Esophagus squamous epithelium (tissue), 4 donors: ENCODE data around the gene COG2.
"Not testable (repeated sequence)": the region's sequence is repeated elsewhere in the genome, so short reads cannot be mapped to it uniquely, and the experiment has no call there.

ENCODE experiments used
- CTCF ChIP-seq, 6 experiments: fragments of 450-650 bp in 4 of 6; fragments of 200-600 bp in 2 of 6; sonication (generic) in 2 of 6; IDR thresholded peaks; one replicate each; pipeline ENCODE4 v1.5.1; 2016 to 2019; ENCODE audit warnings: antibody characterized with exemption in 6 of 6, mild to moderate bottlenecking in 4 of 6, moderate library complexity in 4 of 6
- POLR2A ChIP-seq, 4 donors: fragments of 450-650 bp; IDR thresholded peaks; one replicate each; pipeline ENCODE4 v1.6.1; 2017; ENCODE audit warnings: antibody characterized with exemption in 4 of 4, mild to moderate bottlenecking in 4 of 4, moderate library complexity in 3 of 4

- TF ChIP-seq POLR2A, CTCF (IDR thresholded peaks at IDR 0.05): not testable (repeated sequence)
Measured at GRCh38 chr1:230658103-230658502, 15.8 kb downstream of the COG2 start.
